GM21423 (cell line): ENCODE data around the gene P2RY14.

Source experiments
- ATAC-seq: cut with Tn5 transposase; IDR thresholded peaks from one replicate; pipeline ENCODE4 v1.9.1; 2021; ENCODE audit warnings: mild to moderate bottlenecking, moderate library complexity; ENCODE audit not compliant: unreplicated experiment

P2RY14 gene

DNA sequence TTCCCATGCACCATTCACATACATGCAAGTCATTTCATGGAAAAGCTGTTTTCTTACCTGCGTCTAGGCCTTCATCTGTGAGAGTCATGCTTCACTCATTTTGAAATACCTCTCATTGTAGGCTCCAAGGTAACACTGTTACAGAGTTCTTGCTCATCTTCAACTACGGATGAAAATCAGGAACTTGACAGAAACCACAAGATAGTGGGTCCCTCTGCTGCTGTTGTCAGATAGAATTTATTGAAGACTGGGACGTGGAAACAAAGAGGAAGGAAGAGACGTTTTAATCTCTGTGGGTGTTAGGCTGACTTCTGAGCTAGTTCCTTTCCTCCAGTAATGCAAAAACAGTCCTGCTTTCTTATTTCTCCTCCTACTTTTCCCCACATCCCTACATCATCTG is at the start of gene P2RY14:
Gene P2RY14, minus strand, starts transcription at position 313 of the 400 bp plus-strand sequence. CDS start 64,226 bp downstream, outside the sequence.
- no peak for ATAC-seq

DNA sequence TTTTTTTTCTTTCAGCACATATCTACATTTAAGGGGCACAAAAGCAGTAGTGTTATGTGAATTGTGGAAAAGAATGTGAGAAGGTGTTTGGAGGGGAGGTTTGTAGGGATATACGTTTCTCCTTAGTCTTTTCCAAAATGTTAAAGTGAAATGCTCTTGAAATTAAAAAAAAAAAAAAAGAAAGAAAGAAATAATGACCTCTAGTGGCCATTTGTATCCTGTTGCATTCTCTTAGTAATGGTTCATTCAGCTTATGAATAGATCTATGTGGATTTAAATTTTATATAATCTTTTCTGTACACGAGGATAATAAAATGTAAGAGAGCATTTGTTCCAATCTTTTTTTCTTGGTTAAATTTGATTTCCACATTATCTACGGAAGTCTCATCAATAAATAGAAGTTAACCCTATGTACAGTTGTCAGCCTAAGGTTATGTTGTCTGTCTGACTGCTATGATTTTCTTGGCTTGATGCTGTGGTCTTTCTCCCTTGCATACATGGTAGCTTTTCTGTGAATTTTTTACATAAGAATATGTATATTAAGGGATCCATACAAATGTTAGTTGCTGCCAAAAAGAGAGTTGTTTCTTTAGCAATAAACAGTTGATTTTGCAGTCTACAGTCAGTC is 49.3 kb upstream of the P2RY14 start:
- no peak for ATAC-seq

DNA sequence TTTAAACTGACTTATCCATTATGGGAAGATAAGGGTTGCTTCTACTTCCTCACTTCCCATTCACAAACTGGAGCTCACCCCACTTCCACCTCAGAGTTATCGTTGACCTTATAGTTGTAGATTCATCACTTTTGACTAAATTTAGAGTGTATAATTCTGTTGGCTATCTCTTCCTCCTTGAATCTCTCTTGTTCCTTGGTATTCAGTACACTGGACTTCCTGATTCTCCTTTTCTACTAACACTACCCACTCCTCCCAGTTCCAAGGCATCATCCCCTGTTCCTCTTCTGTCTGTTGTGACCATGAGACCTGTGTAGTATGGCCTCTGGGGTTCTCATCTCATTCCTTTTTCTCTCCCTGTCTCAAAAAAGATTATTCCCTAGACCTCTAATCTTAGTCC is 44.2 kb upstream of the P2RY14 start:
- ATAC-seq = no peak

DNA sequence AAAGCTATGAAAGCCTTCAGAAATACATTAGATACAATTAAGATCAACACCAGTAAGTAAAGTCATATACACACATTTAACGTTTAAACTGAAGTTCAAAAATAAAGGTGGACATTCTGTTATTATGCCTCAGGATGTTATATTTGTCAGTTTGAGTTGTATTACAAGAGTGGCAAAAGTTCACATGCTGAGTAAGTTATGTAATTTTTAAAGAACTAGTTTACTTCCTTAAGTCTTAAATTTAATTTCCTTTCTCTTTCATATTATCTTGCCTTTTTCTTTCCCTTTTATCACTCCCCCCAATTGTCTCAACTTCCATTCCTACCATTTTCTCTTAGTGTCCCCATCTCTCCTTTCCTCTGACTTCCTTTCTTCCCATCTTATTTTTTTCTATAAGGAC is 43.2 kb upstream of the P2RY14 start:
- no peak for ATAC-seq

DNA sequence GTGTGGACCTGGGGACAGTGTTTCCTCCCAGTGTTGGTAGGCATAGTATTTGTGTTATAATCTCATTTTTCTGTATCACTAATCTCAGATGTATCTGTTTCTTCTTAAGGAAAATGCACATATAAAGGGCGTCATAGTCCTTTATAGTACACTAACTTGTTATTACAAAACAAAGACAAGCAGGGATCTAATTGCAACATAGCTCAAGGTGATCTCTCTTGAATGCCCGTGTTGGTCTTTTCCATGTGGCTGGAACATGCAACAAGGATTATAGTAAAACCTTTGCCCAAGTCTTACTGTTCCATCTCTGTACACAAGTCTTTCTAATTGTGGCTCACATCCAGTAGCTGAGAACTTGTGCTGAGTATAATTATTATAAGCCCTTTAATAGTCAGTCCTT is 41.8 kb upstream of the P2RY14 start:
- ATAC-seq = no peak

DNA sequence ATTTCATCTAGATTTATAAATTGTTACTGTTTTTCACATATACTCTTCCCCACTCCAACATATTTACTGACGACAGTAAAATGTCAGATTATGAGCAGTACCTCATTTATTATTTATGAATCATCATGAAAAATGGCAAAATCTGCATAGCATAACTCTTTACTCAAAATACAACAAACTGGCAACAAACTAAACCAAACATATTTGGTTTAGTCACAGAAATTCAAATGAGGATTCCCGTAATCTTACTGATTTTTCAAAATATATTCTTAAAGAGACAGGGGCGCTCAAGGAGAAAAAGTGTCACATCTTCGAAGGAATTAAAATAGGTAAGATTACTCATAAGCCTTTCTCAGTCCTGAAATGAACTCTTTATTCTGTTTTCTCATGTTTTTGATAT is 41.3 kb upstream of the P2RY14 start:
- ATAC-seq = no peak

DNA sequence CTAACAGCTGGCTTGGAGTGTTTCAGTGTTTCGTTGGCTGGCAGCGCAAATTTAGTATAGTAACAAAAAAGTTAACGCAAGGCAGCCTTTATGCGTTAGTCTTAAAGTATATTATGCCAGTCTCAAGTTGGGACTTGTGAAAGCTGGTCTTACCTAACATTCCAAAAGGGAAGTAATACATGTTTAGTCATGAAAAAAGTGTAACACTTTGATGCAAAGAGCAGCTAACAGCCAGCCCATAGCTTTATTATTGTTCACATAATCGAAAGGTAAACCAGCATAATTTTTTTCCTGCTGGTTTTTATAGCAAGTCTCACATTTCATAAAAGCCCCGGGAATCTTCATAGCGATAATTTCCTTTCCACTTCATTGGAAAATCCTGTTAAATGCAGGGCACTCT is 40.6 kb upstream of the P2RY14 start:
- no peak for ATAC-seq

DNA sequence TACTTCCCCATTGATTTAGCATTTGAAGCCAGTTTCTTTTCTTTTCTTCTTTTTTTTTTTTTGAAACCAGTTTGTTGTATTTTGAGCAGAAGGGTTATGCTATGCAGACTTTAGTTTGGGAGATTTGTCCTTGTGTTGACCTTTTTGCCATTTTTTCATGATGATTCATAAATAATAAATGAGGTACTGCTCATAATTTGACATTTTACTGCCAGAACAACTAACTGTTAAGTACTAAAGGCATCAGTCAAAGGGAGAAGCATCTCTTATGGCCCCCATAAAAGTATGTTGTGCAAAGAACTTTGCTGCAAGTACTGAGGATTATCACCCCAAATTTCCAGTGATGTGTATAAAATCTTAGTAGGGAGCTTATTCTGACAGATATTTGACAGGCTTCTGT is 40.0 kb upstream of the P2RY14 start:
- ATAC-seq = no peak

DNA sequence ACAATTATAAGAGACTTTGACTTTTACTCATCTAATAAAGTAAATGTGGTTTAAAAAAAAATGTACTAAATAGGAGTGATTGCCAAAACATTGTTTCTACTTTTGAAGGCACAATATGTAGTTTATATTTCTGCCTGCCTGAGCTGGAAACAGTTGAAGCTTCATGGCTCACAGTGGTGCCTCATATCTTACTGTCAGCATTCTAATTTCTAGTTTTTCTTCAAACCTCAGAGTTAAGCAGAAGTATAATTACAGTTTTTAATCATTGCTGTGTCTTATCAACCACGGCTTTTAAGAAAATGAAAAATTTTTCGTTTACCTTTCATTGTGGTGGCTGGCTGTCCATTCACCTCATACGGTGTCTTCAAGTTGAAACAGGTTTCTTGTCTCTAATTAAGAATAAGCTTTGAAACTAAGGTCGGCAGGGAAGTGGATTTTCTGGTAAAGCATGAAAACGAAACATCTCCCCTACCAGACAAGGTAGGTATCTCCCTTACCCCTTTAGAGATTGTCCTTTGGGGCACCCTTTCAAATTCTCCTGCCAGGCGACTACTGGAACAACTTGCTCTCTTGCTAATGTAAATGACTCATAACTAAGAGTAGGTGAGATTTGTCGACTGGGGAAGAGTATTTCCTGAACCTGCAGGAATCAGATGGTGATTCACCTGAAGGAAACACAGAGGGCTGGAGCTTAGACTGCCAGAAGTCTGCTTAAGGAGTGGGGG is 38.1 kb upstream of the P2RY14 start, which contains the start of gene GPR87:
Gene GPR87, minus strand, starts transcription at position 554 of the 725 bp plus-strand sequence. CDS start 16,720 bp downstream, outside the sequence.
- ATAC-seq = no peak

DNA sequence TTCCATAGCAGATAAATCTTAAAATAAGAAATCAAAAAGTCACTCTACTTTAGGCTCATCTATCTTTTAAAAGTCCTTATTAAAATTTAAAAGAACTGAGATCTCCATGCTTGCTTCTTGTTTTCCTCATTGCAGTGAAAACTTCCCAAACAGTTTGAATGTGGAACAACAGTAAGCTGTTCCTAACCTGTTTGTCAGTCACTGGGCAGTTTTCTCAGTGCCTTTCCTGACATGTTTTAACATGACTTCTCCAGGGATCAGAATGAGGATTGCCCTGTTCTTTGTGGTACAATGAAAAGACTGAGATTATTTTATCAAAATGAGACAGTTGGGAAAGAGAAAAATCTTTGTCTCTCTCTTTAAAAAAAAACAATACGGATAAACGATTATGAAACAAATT is 37.5 kb upstream of the P2RY14 start:
- ATAC-seq = no peak

DNA sequence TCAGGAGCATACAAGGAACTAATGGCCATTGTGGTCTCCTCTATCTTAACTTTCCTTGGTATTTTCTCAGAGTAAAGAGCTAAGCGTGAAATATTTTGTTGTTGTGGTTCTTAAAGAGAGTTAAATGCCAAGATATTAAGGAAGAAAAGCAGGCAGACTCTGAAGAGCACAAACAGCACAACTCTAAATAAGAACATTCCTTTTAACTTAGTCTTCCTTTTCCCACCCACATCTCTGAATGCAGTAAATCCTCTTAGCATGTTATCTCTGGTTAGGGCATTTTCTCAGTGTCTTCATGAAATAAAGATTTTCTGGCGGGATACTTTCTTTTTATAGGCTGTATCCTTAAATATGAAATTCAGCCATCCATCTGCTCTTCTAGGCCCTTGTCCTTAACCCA is 36.8 kb upstream of the P2RY14 start:
- ATAC-seq = no peak

DNA sequence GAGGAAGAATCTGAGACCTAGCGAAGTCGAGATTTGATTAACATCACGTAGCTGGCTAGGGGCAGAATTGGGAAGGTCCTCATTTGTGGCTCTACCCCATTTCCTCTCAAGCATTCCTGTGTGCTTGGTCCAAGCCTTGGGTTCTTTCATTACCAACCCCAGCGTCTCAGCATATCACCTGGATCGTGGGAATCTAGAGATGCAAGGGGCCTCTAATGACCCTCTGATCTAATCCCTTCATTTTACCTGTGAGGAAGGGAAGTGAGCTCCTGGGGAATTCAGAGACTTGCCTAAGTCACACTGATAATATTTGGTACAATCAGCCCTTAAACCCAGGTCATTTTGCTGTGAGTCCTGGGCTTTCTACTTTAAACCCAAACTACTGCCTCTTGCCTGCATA is 36.3 kb upstream of the P2RY14 start:
- ATAC-seq = no peak

DNA sequence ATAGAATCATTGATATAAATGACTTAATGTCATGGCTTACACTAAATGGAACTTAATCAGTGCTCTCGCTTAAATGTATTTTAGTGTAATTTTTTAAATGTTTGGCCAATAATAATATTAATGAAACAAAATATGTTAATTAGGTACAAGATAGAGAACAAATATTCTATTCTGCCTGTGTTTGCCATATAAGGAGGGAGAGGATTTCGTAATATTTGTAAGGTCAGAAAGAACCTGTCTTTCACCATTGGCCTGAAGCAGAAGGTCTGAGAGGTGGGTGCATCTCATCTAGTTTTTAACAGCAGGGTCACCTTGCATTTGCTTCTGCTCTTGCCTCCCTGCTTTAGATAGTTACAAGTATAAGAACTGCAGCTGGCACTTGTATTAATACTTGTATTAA is 35.8 kb upstream of the P2RY14 start:
- ATAC-seq = no peak

DNA sequence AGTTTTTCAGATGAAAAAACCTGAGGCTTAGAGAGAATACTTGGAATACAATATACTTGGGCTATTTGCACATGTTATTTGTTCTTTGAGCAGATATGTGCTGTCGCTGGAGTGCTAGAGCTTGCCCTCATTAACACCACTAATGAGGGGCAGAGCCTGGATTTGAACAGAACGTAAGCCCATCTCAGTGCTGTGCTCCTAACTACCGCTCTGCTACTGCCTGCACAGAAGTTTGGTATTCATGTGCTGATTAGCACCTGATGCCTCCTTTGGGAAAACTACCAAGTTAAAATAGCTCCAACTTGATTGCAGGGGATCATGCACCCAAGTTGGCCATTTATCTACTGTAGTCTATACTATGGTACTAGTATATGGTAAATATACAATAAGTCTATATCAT is 34.6 kb upstream of the P2RY14 start:
- ATAC-seq = no peak

DNA sequence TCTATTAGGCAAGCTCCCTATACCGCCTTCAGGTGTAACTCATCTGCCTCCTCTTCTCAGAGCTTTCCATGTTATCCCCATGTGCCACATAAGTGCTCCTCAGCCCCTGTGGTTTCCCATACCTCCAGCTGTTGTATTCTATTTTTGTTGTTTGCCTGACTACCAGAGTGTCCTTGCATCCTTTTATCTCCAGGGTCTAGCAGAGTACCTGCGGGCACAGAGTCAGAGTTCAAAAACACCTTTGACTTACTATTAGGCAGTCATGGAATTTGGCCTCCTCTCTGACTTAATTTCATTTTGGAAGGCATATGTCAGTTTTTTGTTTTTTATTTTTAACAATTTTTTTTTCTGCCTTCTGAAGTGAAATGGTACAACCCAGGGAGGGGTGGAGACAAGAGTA is 31.2 kb upstream of the P2RY14 start:
- ATAC-seq = no peak

DNA sequence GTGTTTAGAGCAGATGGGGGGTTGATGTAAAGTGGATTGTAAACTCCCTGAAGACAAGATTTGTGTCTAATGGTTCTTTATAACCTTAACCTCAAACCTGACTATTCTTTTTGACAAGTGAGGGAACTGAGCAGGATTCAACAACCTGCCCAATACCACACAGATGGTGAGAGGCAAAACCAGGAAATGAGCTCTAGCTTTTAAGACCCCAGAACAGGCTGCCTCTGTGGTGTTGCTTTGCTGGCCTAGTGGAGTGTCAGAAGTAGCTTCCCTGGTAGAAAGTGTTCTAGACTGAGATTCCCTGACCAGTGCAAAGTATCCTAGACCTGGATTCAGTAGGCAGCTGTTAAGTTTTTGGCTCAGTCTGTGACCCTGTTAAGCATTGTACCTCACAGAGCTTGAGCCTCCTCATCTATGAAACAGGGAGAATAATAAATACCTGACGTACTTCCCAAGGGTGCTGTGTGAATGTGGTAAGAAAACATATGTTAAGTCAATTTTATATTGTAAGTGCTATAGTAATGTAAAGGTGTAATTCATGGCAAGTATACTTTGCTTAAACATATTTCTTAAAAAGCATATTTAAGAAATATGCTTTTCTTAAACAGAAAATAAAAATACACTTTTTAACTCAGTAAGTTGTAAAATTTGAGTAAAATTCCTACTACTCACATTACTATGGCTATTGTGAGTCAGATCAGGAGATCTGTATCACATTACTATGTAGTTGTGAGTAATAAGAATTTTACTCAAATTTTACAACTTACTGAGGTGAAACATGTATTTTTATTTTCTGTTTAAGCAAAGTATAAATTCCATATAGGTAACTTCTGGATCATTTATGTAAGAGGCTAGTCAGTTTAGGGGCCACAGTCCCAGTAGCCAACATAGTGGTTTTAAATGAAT is 29.5 kb upstream of the P2RY14 start:
- no peak for ATAC-seq

DNA sequence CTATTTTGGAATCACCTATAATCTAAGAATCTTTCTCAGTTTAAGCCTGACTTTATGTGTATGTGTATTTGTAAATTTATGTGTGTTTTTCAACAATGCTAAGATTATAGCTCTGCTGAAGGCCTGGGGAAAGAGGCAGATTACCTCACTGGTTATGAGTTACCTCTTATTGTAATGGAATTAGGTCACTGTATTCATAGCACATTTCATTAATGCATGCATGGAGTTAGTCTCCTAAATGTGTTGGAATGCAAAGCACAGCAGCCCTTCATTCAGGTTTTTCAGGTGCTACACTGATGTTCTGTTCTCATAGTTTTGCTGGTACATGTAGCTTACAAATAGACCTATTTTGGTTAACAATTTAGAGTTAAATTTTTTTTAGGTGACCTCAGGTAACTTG is 28.8 kb upstream of the P2RY14 start:
- ATAC-seq = no peak

DNA sequence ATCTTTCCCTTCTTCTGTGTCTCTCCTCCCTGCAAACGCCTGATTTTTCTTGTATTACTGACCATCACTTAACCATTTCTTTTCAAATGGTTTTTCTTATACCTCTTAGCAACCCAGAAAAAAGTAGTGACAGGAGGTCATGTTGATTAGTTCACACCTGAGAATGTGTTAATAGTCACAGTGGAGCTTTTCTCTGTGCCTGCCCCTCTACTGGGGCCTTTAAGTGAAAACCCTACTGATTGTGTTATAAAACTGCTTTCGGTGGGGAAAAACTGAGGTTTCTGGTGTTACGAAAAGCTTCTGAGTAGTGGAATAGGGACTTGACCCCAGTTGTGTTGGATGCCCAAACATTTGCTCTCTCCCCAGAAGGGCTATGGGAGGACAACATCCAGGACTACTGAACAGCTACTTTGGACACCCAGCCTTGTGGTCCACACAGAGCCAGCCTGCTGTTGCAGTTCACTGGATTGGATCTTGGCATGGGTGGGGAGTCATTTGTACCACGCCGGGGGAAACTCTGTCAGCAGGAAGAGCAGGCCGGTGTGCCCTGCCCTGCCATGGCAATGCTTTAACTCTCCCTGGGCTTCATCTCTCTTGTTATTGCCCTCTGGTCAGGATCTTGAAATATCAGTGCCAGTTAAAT is 27.9 kb upstream of the P2RY14 start:
- no peak for ATAC-seq

DNA sequence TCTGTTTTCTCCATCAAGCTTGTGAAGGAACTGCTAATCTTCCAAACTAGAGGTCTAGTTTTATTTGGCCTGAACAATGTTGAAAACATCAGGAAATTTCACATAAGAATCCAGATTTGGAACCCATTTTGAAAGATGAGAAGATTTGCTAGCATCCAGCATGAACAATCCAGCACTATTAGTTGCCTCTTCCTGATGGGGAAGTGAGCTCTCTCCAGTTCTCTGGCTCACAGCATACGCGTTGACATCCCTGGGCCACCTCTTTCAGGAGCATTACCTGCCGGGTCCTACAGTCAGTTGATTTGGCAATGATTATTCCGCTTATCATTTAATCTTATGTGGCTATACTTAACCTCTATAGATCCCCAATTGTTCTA is 27.4 kb upstream of the P2RY14 start:
- no peak for ATAC-seq

DNA sequence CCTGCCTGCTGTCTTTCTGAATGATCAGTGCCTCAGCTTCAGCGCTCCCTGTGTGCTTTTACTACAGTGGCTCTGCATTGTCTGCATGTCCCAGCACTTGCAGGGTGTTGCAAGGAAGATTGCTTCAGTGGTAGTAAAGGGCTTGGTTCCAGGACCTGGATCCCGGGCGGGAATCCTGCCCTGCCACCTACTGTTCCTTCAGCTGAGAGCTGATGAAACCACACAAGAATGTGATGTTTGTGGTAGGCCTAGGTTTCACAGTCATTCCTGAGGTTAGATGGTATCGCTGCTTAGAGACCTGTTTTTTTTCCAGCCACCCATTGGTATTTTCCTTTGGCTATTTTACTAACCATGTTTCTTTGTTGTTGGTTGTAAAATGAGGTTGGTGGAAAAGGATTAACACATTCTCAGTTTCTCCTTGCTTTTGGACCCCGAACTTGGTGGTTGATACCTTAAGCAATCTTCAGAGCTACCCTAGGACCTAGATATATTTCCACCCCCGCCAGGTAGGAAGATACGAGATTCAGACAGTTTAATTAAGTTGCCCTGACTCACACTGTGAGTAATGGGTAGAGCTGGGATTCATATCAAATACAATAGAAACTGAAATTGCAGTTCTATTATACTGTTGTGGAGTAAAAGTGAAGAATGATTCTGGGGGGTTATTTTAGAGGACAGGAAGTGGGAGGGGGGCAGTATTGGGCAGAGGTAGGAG is 26.9 kb upstream of the P2RY14 start:
- no peak for ATAC-seq

DNA sequence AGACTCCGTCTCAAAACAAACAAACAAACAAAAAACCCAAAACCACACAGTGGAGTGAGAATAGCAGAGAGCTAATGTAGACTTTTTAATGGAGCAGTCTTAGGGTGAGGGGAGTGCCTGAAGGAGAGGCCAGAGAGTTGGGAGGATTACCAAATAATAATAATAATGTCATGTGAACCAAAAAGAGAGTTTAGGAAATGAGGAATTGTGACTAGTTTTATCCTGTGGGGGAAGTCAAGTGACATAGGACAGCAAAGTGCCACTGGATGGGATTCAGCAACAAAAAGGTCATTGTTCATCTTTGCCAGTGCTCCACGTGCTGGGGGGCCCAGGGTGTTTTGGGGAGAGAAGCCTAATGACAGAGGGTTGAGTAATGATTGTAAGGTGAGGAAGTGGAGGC is 25.4 kb upstream of the P2RY14 start:
- ATAC-seq = no peak
